GM12873 (cell line): ENCODE results near the gene VEPH1.

Experiments
- CTCF ChIP-seq: IDR thresholded peaks from 2 replicates; pipeline ENCODE4 v1.5.1; 2012; ENCODE audit warnings: low read depth, mild to moderate bottlenecking, moderate library complexity, low read length, control low read depth; ENCODE audit not compliant: insufficient read depth; ENCODE audit errors: missing control alignments

VEPH1 gene

GRCh38 chr3:157251685-157252084 lies 251.5 kb downstream of the VEPH1 start:
- TF ChIP-seq CTCF = no peak

- TF ChIP-seq CTCF = no peak
These were observed 253.6 kb downstream of the VEPH1 start for GRCh38 chr3:157249606-157250005.

- no peak for TF ChIP-seq CTCF
These were observed 254.4 kb downstream of the VEPH1 start for GRCh38 chr3:157248590-157249422.

GRCh38 chr3:157247391-157247790 lies 255.8 kb downstream of the VEPH1 start:
- no peak for TF ChIP-seq CTCF

- TF ChIP-seq CTCF = no peak
These were observed 260.4 kb downstream of the VEPH1 start for GRCh38 chr3:157242836-157243235.

- TF ChIP-seq CTCF = no peak
These were observed 261.6 kb downstream of the VEPH1 start for GRCh38 chr3:157241599-157241998.

- no peak for TF ChIP-seq CTCF
These were observed 262.8 kb downstream of the VEPH1 start for GRCh38 chr3:157240408-157240807.
